Left lung (tissue), 10 donors: ENCODE results near the gene CES2. TPM values are rescaled to one million over a fixed set of nuclear protein-coding genes. Genes with fewer than 3 reads are reported as not detected.

ENCODE experiments used
- ATAC-seq: fragments of 200-7000 bp; cut with Tn5 transposase; one replicate; pipeline ENCODE4 v1.9.1; 2020; ENCODE audit warnings: moderate library complexity
- DNase-seq, 4 donors: peaks; one replicate each; pipeline ENCODE4 v3.0.0-alpha.2; 2013 to 2020
- H3K27ac ChIP-seq, 2 donors: fragments of 200-600 bp; sonication (generic) in 1 of 2; one replicate each; pipeline versions ENCODE4 v1.5.0 to v1.8.0; 2020 to 2021
- H3K27me3 ChIP-seq, 2 donors: fragments of 200-600 bp; sonication (generic) in 1 of 2; one replicate each; pipeline versions ENCODE4 v1.5.0 to v1.8.0; 2020 to 2021
- H3K36me3 ChIP-seq, 2 donors: fragments of 200-600 bp; sonication (generic) in 1 of 2; one replicate each; pipeline versions ENCODE4 v1.5.0 to v1.8.0; 2020 to 2021
- H3K4me1 ChIP-seq, 2 donors: fragments of 200-600 bp; one replicate each; pipeline ENCODE4 v1.8.0; 2021
- H3K4me3 ChIP-seq, 2 donors: fragments of 200-600 bp; sonication (generic) in 1 of 2; one replicate each; pipeline versions ENCODE4 v1.5.0 to v1.8.0; 2020 to 2021; ENCODE audit warnings: mild to moderate bottlenecking in 1 of 2
- H3K9me3 ChIP-seq, 2 donors: fragments of 200-600 bp; sonication (generic) in 1 of 2; one replicate each; pipeline versions ENCODE4 v1.5.0 to v1.8.0; 2020 to 2021
- CTCF ChIP-seq, 2 donors: fragments of 200-600 bp; sonication (generic) in 1 of 2; IDR thresholded peaks; one replicate each; pipeline versions ENCODE4 v1.5.0 to v1.8.0; 2021; ENCODE audit warnings: antibody characterized with exemption in 2 of 2
- intact Hi-C, 2 donors: fragments of 100-400 bp; cut with DNase I; formaldehyde crosslinking; loops; one replicate each; pipeline versions ENCODE4 v1.11.2 to v1.14.2; 2022
- polyA plus RNA-seq, 6 donors: library from polyadenylated mRNA; unstranded; fragments of 120-200 nt; gene quantifications; one replicate each; pipeline ENCODE4 v1.2.1, GENCODE V29; 2013; ENCODE audit not compliant: insufficient read length in 6 of 6
- total RNA-seq, 2 donors: library from RNA; stranded (reverse); fragmentation: NEBNext Ultra II Directional; extraction: Animal tissue kit (Norgen Biotek cat#: 25700); gene quantifications; one replicate each; pipeline ENCODE4 v1.2.1, GENCODE V29; 2021
- donor health status: DM: no; HTN: yes; CAD: no.
- donor health status: DM: no; HTN: no; CAD: no.

Gene CES2
- total and polyA plus RNA-seq, 8 donors, result 31.7 to 41.8 (median 35.7) TPM

- DNase-seq (peak in 1 of 4 donors; percentile 3), ATAC-seq (no peak)
- TF ChIP-seq CTCF (IDR thresholded peaks at IDR 0.05), result no peak
- Histone ChIP-seq H3K4me3 (no peak overlapping the region), H3K27me3 (peaks cover 9 to 33% of the 10 kb centered on the region in 2 donors), H3K9me3 (no peaks in the 10 kb centered on the region), H3K4me1 (peaks cover 5 to 22% of the 10 kb centered on the region in 2 donors), H3K27ac (no peak overlapping the region), H3K36me3 (peaks cover 0 to 35% of the 10 kb centered on the region in 2 donors)
- intact Hi-C loops, result no loop called here
Observed at GRCh38 chr16:66945939-66946338, 10.6 kb downstream of the CES2 start.

GRCh38 chr16:66946541-66946940 is 11.2 kb downstream of the CES2 start:
- H3K9me3 ChIP-seq, result no peaks in the 10 kb centered on the region
- ATAC-seq (no peak), DNase-seq (peak in 1 of 4 donors; percentile 23)
- peaks cover 5 to 22% of the 10 kb centered on the region in 2 donors for H3K4me1 ChIP-seq
- no peak overlapping the region for H3K27ac ChIP-seq
- no peak overlapping the region for H3K4me3 ChIP-seq
- peaks cover 9 to 39% of the 10 kb centered on the region in 2 donors for H3K27me3 ChIP-seq
- no peak for TF ChIP-seq CTCF (IDR thresholded peaks at IDR 0.05)
- H3K36me3 ChIP-seq, result peaks cover 0 to 29% of the 10 kb centered on the region in 2 donors
- intact Hi-C loops, result no loop called here

GRCh38 chr16:66946974-66947301 is 11.6 kb downstream of the CES2 start:
- no peak overlapping the region for H3K4me3 ChIP-seq
- intact Hi-C loops, result no loop called here
- no peak for TF ChIP-seq CTCF (IDR thresholded peaks at IDR 0.05)
- ATAC-seq (no peak), DNase-seq (no peak)
- H3K4me1 ChIP-seq, result peaks cover 5 to 22% of the 10 kb centered on the region in 2 donors
- peaks cover 9 to 43% of the 10 kb centered on the region in 2 donors for H3K27me3 ChIP-seq
- H3K36me3 ChIP-seq, result peaks cover 0 to 25% of the 10 kb centered on the region in 2 donors
- H3K9me3 ChIP-seq, result no peaks in the 10 kb centered on the region
- no peak overlapping the region for H3K27ac ChIP-seq

- Histone ChIP-seq H3K27me3 (peaks cover 9 to 49% of the 10 kb centered on the region in 2 donors), H3K27ac (no peak overlapping the region), H3K4me3 (peak overlapping the region; percentile 29 to 46), H3K36me3 (peaks cover 0 to 19% of the 10 kb centered on the region in 2 donors), H3K9me3 (no peaks in the 10 kb centered on the region), H3K4me1 (peaks cover 5 to 22% of the 10 kb centered on the region in 2 donors)
- intact Hi-C loops, result no loop called here
- ATAC-seq (peak; percentile 90), DNase-seq (peak; percentile 68 to 86 (median 75))
- peak; percentile 92 to 95 for TF ChIP-seq CTCF (IDR thresholded peaks at IDR 0.05)
Observed at GRCh38 chr16:66947302-66948065, 12.2 kb downstream of the CES2 start.

GRCh38 chr16:66948134-66948836 is 13.0 kb downstream of the CES2 start:
- intact Hi-C loops, result no loop called here
- Histone ChIP-seq H3K36me3 (peaks cover 0 to 11% of the 10 kb centered on the region in 2 donors), H3K4me1 (peaks cover 5 to 22% of the 10 kb centered on the region in 2 donors), H3K27me3 (peaks cover 9 to 52% of the 10 kb centered on the region in 2 donors), H3K27ac (no peak overlapping the region), H3K4me3 (peak overlapping the region; percentile 29 to 46), H3K9me3 (no peaks in the 10 kb centered on the region)
- peak; percentile 36 for ATAC-seq
- no peak for TF ChIP-seq CTCF (IDR thresholded peaks at IDR 0.05)
- peak in 1 of 4 donors; percentile 82 for DNase-seq
